Measurements from ENCODE around the gene BMPER. TPM values are rescaled to one million over a fixed set of nuclear protein-coding genes. Genes with fewer than 3 reads are reported as not detected.

BMPER gene
- total RNA-seq, 2 experiments from 2014 or later: not detected

GRCh38 chr7:34078864-34079263 lies 173.5 kb downstream of the BMPER start:
- Histone ChIP-seq H3K9me3 (ENCODE audit: control insufficient read depth in 1 of 2, insufficient read depth in 1 of 2, low read length in 2 of 2) (peaks cover 0 to 6% of the 10 kb centered on the region in 2 experiments), H3K4me1 (ENCODE audit: insufficient read depth, low read length) (no peaks in the 10 kb centered on the region), H3K27ac (ENCODE audit: low read depth in 1 of 2, low read length in 2 of 2) (no peak overlapping the region), H3K36me3 (ENCODE audit: insufficient read depth, low read length) (no peaks in the 10 kb centered on the region), H3K4me3 (ENCODE audit: low read length) (no peak overlapping the region), H3K27me3 (ENCODE audit: control insufficient read depth in 1 of 2, insufficient read depth in 2 of 2, low read length in 2 of 2) (no peaks in the 10 kb centered on the region)
- intact Hi-C loops (cut with DNase I, micrococcal nuclease): no loop called here
- DNase-seq (no peak), ATAC-seq (ENCODE audit: poor library complexity) (no peak)
- no peak overlapping the region for H3K27ac Mint-ChIP-seq
- H3K4me1 Mint-ChIP-seq (ENCODE audit: low read depth): no peaks in the 10 kb centered on the region
- TF ChIP-seq CTCF (IDR thresholded peaks at IDR 0.05): no peak
- ChIA-PET POLR2A (no interaction called here), CTCF (no interaction called here)
- H3K9me3 Mint-ChIP-seq: peaks cover 2% of the 10 kb centered on the region
- no peak overlapping the region for H3K4me3 Mint-ChIP-seq
- peaks cover under 1% of the 10 kb centered on the region for H3K27me3 Mint-ChIP-seq
- no peaks in the 10 kb centered on the region for H3K36me3 Mint-ChIP-seq (ENCODE audit: low read depth)

GRCh38 chr7:34080513-34080912 lies 175.2 kb downstream of the BMPER start:
- no peak overlapping the region for H3K27ac ChIP-seq (ENCODE audit: low read depth in 1 of 2, low read length in 2 of 2)
- H3K36me3 ChIP-seq (ENCODE audit: insufficient read depth, low read length): no peaks in the 10 kb centered on the region
- Mint-ChIP-seq H3K4me3 (no peak overlapping the region), H3K36me3 (ENCODE audit: low read depth) (no peaks in the 10 kb centered on the region), H3K27ac (no peak overlapping the region), H3K4me1 (ENCODE audit: low read depth) (no peaks in the 10 kb centered on the region), H3K27me3 (no peaks in the 10 kb centered on the region), H3K9me3 (peaks cover 2% of the 10 kb centered on the region)
- intact Hi-C loops (cut with DNase I, micrococcal nuclease): no loop called here
- peaks cover 0 to 6% of the 10 kb centered on the region in 2 experiments for H3K9me3 ChIP-seq (ENCODE audit: control insufficient read depth in 1 of 2, insufficient read depth in 1 of 2, low read length in 2 of 2)
- no peak for TF ChIP-seq CTCF (IDR thresholded peaks at IDR 0.05)
- H3K4me3 ChIP-seq (ENCODE audit: low read length): no peak overlapping the region
- ChIA-PET POLR2A (no interaction called here), CTCF (no interaction called here)
- DNase-seq: no peak
- no peaks in the 10 kb centered on the region for H3K27me3 ChIP-seq (ENCODE audit: control insufficient read depth in 1 of 2, insufficient read depth in 2 of 2, low read length in 2 of 2)
- no peaks in the 10 kb centered on the region for H3K4me1 ChIP-seq (ENCODE audit: insufficient read depth, low read length)
- no peak for ATAC-seq (ENCODE audit: poor library complexity)

GRCh38 chr7:34081935-34082334 lies 176.6 kb downstream of the BMPER start:
- no peaks in the 10 kb centered on the region for H3K4me1 ChIP-seq (ENCODE audit: insufficient read depth, low read length)
- Mint-ChIP-seq H3K9me3 (peaks cover 2% of the 10 kb centered on the region), H3K4me3 (no peak overlapping the region), H3K4me1 (ENCODE audit: low read depth) (no peaks in the 10 kb centered on the region), H3K27me3 (no peaks in the 10 kb centered on the region), H3K36me3 (ENCODE audit: low read depth) (no peaks in the 10 kb centered on the region), H3K27ac (no peak overlapping the region)
- TF ChIP-seq CTCF (IDR thresholded peaks at IDR 0.05): no peak
- H3K27me3 ChIP-seq (ENCODE audit: control insufficient read depth in 1 of 2, insufficient read depth in 2 of 2, low read length in 2 of 2): no peaks in the 10 kb centered on the region
- ChIA-PET POLR2A (no interaction called here), CTCF (no interaction called here)
- H3K9me3 ChIP-seq (ENCODE audit: control insufficient read depth in 1 of 2, insufficient read depth in 1 of 2, low read length in 2 of 2): peaks cover 0 to 6% of the 10 kb centered on the region in 2 experiments
- ATAC-seq (ENCODE audit: poor library complexity) (no peak), DNase-seq (no peak)
- no peak overlapping the region for H3K27ac ChIP-seq (ENCODE audit: low read depth in 1 of 2, low read length in 2 of 2)
- H3K4me3 ChIP-seq (ENCODE audit: low read length): no peak overlapping the region
- intact Hi-C loops (cut with DNase I, micrococcal nuclease): no loop called here
- no peaks in the 10 kb centered on the region for H3K36me3 ChIP-seq (ENCODE audit: insufficient read depth, low read length)
